GM20000 (cell line): Measurements from ENCODE around the gene GRAMD1C.

ENCODE experiments used
- DNase-seq: peaks from one replicate; pipeline ENCODE4 v3.0.0; 2012; ENCODE audit warnings: low spot score
- CTCF ChIP-seq: IDR thresholded peaks from 2 replicates; pipeline ENCODE4 v1.5.1; 2012; ENCODE audit warnings: mild to moderate bottlenecking, control low read depth; ENCODE audit errors: extremely low read depth, missing control alignments

Gene GRAMD1C

GRCh38 chr3:113852506-113852905 lies 13.9 kb downstream of the GRAMD1C start:
- TF ChIP-seq CTCF = no peak
- DNase-seq = no peak

- no peak for TF ChIP-seq CTCF
- DNase-seq = no peak
These were observed 28.9 kb downstream of the GRAMD1C start for GRCh38 chr3:113867506-113867905.

GRCh38 chr3:113873293-113873692 lies 34.7 kb downstream of the GRAMD1C start:
- DNase-seq = no peak
- no peak for TF ChIP-seq CTCF

GRCh38 chr3:113873814-113874526 lies 35.4 kb downstream of the GRAMD1C start:
- no peak for DNase-seq
- TF ChIP-seq CTCF = no peak

GRCh38 chr3:113878403-113878802 lies 39.8 kb downstream of the GRAMD1C start:
- no peak for TF ChIP-seq CTCF
- DNase-seq = no peak

GRCh38 chr3:113885050-113885449 lies 46.5 kb downstream of the GRAMD1C start:
- no peak for DNase-seq
- TF ChIP-seq CTCF = no peak

- no peak for DNase-seq
- TF ChIP-seq CTCF = no peak
These were observed 51.8 kb downstream of the GRAMD1C start for GRCh38 chr3:113890256-113890900.
